GM13976 (cell line): Measurements from ENCODE around the gene MGMT.

Experiments
- DNase-seq: peaks from one replicate; pipeline ENCODE4 v3.0.0; 2012; ENCODE audit warnings: low spot score
- CTCF ChIP-seq: IDR thresholded peaks from 2 replicates; pipeline ENCODE4 v1.5.1; 2012; ENCODE audit warnings: borderline replicate concordance, mild to moderate bottlenecking; ENCODE audit not compliant: insufficient read depth; ENCODE audit errors: extremely low read depth, missing control alignments, control extremely low read depth
- in situ Hi-C: fragments of 300-500 bp; cut with MboI; formaldehyde crosslinking; loops from one replicate; pipeline ENCODE4 v1.12.0; 2022; ENCODE audit warnings: low sequenced_read_pairs, mixed read lengths, inconsistent platforms; ENCODE audit not compliant: unreplicated experiment

The MGMT gene

GRCh38 chr10:129521161-129522025, 54.4 kb downstream of the MGMT start:
- in situ Hi-C loops: no loop called here
- DNase-seq: no peak
- no peak for TF ChIP-seq CTCF

- no peak for TF ChIP-seq CTCF
- in situ Hi-C loops: no loop called here
These were observed 55.1 kb downstream of the MGMT start for GRCh38 chr10:129522041-129522585.

GRCh38 chr10:129523031-129523722, 56.1 kb downstream of the MGMT start:
- no peak for DNase-seq
- in situ Hi-C loops: no loop called here
- TF ChIP-seq CTCF: no peak

More at GRCh38 chr10:129522041-129522585, 55.1 kb downstream of the MGMT start:
- no peak for DNase-seq

- no peak for TF ChIP-seq CTCF
- in situ Hi-C loops: no loop called here
- no peak for DNase-seq
These were observed 56.8 kb downstream of the MGMT start for GRCh38 chr10:129523723-129524316.

- in situ Hi-C loops: no loop called here
- TF ChIP-seq CTCF: no peak
- no peak for DNase-seq
These were observed 57.9 kb downstream of the MGMT start for GRCh38 chr10:129524936-129525335.

GRCh38 chr10:129525401-129525801, 58.4 kb downstream of the MGMT start:
- no peak for DNase-seq
- in situ Hi-C loops: no loop called here
- no peak for TF ChIP-seq CTCF
